ENCODE results near the gene CARD10. TPM values are rescaled to one million over a fixed set of nuclear protein-coding genes. Genes with fewer than 3 reads are reported as not detected.

CARD10 gene
- total and polyA plus RNA-seq, 5 donors, result 6.6 to 11.4 (median 8.5) TPM

- Histone ChIP-seq H3K27ac (ENCODE audit: low read length) (peak overlapping the region; percentile 7), H3K27me3 (ENCODE audit: control insufficient read depth, insufficient read depth) (no peaks in the 10 kb centered on the region)
These were observed 16.0 kb downstream of the CARD10 start for GRCh38 chr22:37503183-37503683.

GRCh38 chr22:37502342-37503182, 16.7 kb downstream of the CARD10 start:
- Histone ChIP-seq H3K27ac (ENCODE audit: low read length) (peak overlapping the region; percentile 7), H3K27me3 (ENCODE audit: control insufficient read depth, insufficient read depth) (no peaks in the 10 kb centered on the region), H3K4me1 (ENCODE audit: control insufficient read depth, insufficient read depth, low read length) (peaks cover 7% of the 10 kb centered on the region), H3K9me3 (ENCODE audit: control insufficient read depth, low read length) (no peaks in the 10 kb centered on the region), H3K4me3 (ENCODE audit: low read length) (no peak overlapping the region)
- peak in 2 of 3 donors; percentile 49 to 69 for DNase-seq
- ATAC-seq, result peak; percentile 4 to 7
- 70% methylated on average over 16 of the region's 16 CpGs for WGBS
- intact Hi-C loops (cut with DNase I), result no loop called here

More at GRCh38 chr22:37503183-37503683, 16.0 kb downstream of the CARD10 start:
- intact Hi-C loops (cut with DNase I), result no loop called here
- no peak overlapping the region for H3K4me3 ChIP-seq (ENCODE audit: low read length)
- DNase-seq, result no peak
- no peak for ATAC-seq
- peaks cover 7% of the 10 kb centered on the region for H3K4me1 ChIP-seq (ENCODE audit: control insufficient read depth, insufficient read depth, low read length)
- 91% methylated on average over 3 of the region's 3 CpGs for WGBS
- no peaks in the 10 kb centered on the region for H3K9me3 ChIP-seq (ENCODE audit: control insufficient read depth, low read length)

- intact Hi-C loops (cut with DNase I), result no loop called here
- peak; percentile 65 to 88 (median 84) for DNase-seq
- WGBS, result 37% methylated on average over 14 of the region's 14 CpGs
- no peak overlapping the region for H3K4me3 ChIP-seq (ENCODE audit: low read length)
- ATAC-seq, result peak; percentile 74 to 82
- no peaks in the 10 kb centered on the region for H3K27me3 ChIP-seq (ENCODE audit: control insufficient read depth, insufficient read depth)
- peaks cover 7% of the 10 kb centered on the region for H3K4me1 ChIP-seq (ENCODE audit: control insufficient read depth, insufficient read depth, low read length)
- H3K27ac ChIP-seq (ENCODE audit: low read length), result peak overlapping the region; percentile 74
- H3K9me3 ChIP-seq (ENCODE audit: control insufficient read depth, low read length), result no peaks in the 10 kb centered on the region
These were observed 17.4 kb downstream of the CARD10 start for GRCh38 chr22:37501610-37502341.

- no peaks in the 10 kb centered on the region for H3K27me3 ChIP-seq (ENCODE audit: control insufficient read depth, insufficient read depth)
- DNase-seq (peak; percentile 78 to 90 (median 89)), ATAC-seq (peak; percentile 67 to 77)
- H3K4me1 ChIP-seq (ENCODE audit: control insufficient read depth, insufficient read depth, low read length), result peaks cover 7% of the 10 kb centered on the region
- H3K27ac ChIP-seq (ENCODE audit: low read length), result peak overlapping the region; percentile 74
- H3K4me3 ChIP-seq (ENCODE audit: low read length), result no peak overlapping the region
- 50% methylated on average over 24 of the region's 24 CpGs for WGBS
- intact Hi-C loops (cut with DNase I), result no loop called here
- no peaks in the 10 kb centered on the region for H3K9me3 ChIP-seq (ENCODE audit: control insufficient read depth, low read length)
These were observed 18.2 kb downstream of the CARD10 start for GRCh38 chr22:37500745-37501609.

- Histone ChIP-seq H3K27me3 (ENCODE audit: control insufficient read depth, insufficient read depth) (no peaks in the 10 kb centered on the region), H3K4me1 (ENCODE audit: control insufficient read depth, insufficient read depth, low read length) (peaks cover 7% of the 10 kb centered on the region), H3K27ac (ENCODE audit: low read length) (no peak overlapping the region), H3K4me3 (ENCODE audit: low read length) (no peak overlapping the region), H3K9me3 (ENCODE audit: control insufficient read depth, low read length) (no peaks in the 10 kb centered on the region)
- 82% methylated on average over 13 of the region's 13 CpGs for WGBS
- intact Hi-C loops (cut with DNase I), result loop anchor here in 1 of 4 donors (10.0 kb wide), 1 partner anchor 65 kb away; no protein-coding TSS in a partner anchor
- no peak for ATAC-seq
- peak in 1 of 3 donors; percentile 26 for DNase-seq
These were observed 19.2 kb downstream of the CARD10 start for GRCh38 chr22:37499789-37500540.

GRCh38 chr22:37499027-37499707, 20.0 kb downstream of the CARD10 start:
- H3K27ac ChIP-seq (ENCODE audit: low read length), result no peak overlapping the region
- peak in 1 of 3 donors; percentile 34 for DNase-seq
- peaks cover 7% of the 10 kb centered on the region for H3K4me1 ChIP-seq (ENCODE audit: control insufficient read depth, insufficient read depth, low read length)
- WGBS, result 72% methylated on average over 12 of the region's 12 CpGs
- no peak overlapping the region for H3K4me3 ChIP-seq (ENCODE audit: low read length)
- no peaks in the 10 kb centered on the region for H3K27me3 ChIP-seq (ENCODE audit: control insufficient read depth, insufficient read depth)
- intact Hi-C loops (cut with DNase I), result loop anchor here in 1 of 4 donors (10.0 kb wide), 1 partner anchor 64 kb away; no protein-coding TSS in a partner anchor
- H3K9me3 ChIP-seq (ENCODE audit: control insufficient read depth, low read length), result no peaks in the 10 kb centered on the region
- ATAC-seq, result no peak

- no peak overlapping the region for H3K27ac ChIP-seq (ENCODE audit: low read length)
- ATAC-seq (no peak), DNase-seq (peak in 1 of 3 donors; percentile 70)
- intact Hi-C loops (cut with DNase I), result loop anchor here in 1 of 4 donors (10.0 kb wide), 1 partner anchor 64 kb away; no protein-coding TSS in a partner anchor
- H3K9me3 ChIP-seq (ENCODE audit: control insufficient read depth, low read length), result no peaks in the 10 kb centered on the region
- no peaks in the 10 kb centered on the region for H3K27me3 ChIP-seq (ENCODE audit: control insufficient read depth, insufficient read depth)
- no peak overlapping the region for H3K4me3 ChIP-seq (ENCODE audit: low read length)
- WGBS, result 58% methylated on average over 15 of the region's 15 CpGs
- peaks cover 7% of the 10 kb centered on the region for H3K4me1 ChIP-seq (ENCODE audit: control insufficient read depth, insufficient read depth, low read length)
These were observed 20.8 kb downstream of the CARD10 start for GRCh38 chr22:37498289-37498909.

- no peak overlapping the region for H3K4me3 ChIP-seq (ENCODE audit: low read length)
- H3K9me3 ChIP-seq (ENCODE audit: control insufficient read depth, low read length), result no peaks in the 10 kb centered on the region
- peaks cover 3% of the 10 kb centered on the region for H3K4me1 ChIP-seq (ENCODE audit: control insufficient read depth, insufficient read depth, low read length)
- no peak overlapping the region for H3K27ac ChIP-seq (ENCODE audit: low read length)
- intact Hi-C loops (cut with DNase I), result loop anchor here in 1 of 4 donors (10.0 kb wide), 1 partner anchor 62 kb away; no protein-coding TSS in a partner anchor
- 80% methylated on average over 12 of the region's 12 CpGs for WGBS
- no peak for ATAC-seq
- DNase-seq, result peak in 1 of 3 donors; percentile 10
- no peaks in the 10 kb centered on the region for H3K27me3 ChIP-seq (ENCODE audit: control insufficient read depth, insufficient read depth)
These were observed 22.1 kb downstream of the CARD10 start for GRCh38 chr22:37497062-37497599.

- DNase-seq, result no peak
- no peaks in the 10 kb centered on the region for H3K27me3 ChIP-seq (ENCODE audit: control insufficient read depth, insufficient read depth)
- no peak overlapping the region for H3K4me3 ChIP-seq (ENCODE audit: low read length)
- intact Hi-C loops (cut with DNase I), result loop anchor here in 1 of 4 donors (10.0 kb wide), 1 partner anchor 62 kb away; no protein-coding TSS in a partner anchor
- H3K27ac ChIP-seq (ENCODE audit: low read length), result no peak overlapping the region
- H3K9me3 ChIP-seq (ENCODE audit: control insufficient read depth, low read length), result no peaks in the 10 kb centered on the region
- ATAC-seq, result no peak
- 84% methylated on average over 11 of the region's 11 CpGs for WGBS
- H3K4me1 ChIP-seq (ENCODE audit: control insufficient read depth, insufficient read depth, low read length), result peaks cover 2% of the 10 kb centered on the region
These were observed 22.6 kb downstream of the CARD10 start for GRCh38 chr22:37496651-37497050.

Data from right cardiac atrium (tissue), 5 donors.